ENCODE results near the gene CD300C.
"Not testable (repeated sequence)": the region's sequence is repeated elsewhere in the genome, so short reads cannot be mapped to it uniquely, and the experiment has no call there.

CD300C gene

DNA sequence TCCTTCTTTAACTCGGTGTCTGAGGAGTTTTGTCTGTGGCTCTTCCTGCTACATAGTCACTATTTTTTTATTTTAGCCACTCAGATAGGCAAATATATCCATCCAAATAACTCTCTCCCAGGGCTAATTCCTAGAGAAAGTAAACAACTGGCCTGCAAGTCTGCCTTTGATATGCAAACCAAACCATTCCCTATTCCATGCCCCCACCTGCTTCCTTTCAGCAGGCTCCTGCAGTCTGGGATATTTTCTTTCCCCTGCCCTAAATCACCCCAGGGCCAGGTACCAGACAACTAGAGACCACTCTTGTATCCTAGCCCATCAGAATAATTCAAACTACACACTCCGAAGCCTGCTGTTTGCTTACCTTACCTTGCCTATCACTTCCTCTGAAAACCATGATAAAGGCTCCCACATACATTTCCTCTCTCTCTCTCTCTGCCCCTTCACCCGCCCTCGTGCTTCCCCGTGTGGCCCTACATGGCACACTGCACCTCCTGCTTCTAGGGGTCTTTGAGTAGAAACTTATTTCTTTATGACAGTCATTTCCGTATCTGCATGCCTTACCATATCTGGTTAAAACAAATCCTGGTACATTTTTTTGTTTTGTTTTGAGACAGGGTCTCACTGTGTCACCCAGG, 13.1 kb upstream of the CD300C start:
- Histone ChIP-seq H3K9ac (ENCODE audit: low read depth, low read length) (no peak overlapping the region), H3K27ac (ENCODE audit: low read depth, low read length) (no peak overlapping the region), H3K36me3 (ENCODE audit: insufficient read depth, low read length) (no peaks in the 10 kb centered on the region), H3K4me1 (ENCODE audit: insufficient read depth, low read length) (no peaks in the 10 kb centered on the region), H3K27me3 (ENCODE audit: insufficient read depth, low read length) (no peaks in the 10 kb centered on the region), H3K9me3 (ENCODE audit: insufficient read depth, low read depth, low read length) (0 out of 2 replicates have a peak, but pooled peaks cover 3% of the 10 kb centered on the region), H3K4me3 (ENCODE audit: low read length) (no peak overlapping the region)
- WGBS, result 78% methylated on average over 6 of the region's 6 CpGs

DNA sequence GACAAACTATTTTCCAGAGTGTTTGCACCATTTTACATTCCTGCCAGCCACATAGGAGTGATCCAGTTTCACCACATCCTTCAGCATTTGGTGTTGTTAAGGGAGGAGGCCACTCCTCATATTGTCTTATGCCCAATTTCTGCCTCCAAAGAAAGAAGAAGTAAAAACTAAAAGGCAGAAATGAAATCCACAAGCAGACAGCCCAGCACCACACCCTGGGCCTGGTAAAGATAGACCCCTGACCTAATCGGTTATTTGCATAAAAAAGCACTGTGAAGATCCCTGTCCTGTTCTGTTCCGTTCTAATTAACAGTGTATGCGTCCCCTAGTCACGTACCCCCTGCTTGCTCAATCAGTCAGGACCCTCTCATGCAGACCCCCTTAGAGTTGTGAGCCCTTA, 12.5 kb upstream of the CD300C start:
- H3K4me3 ChIP-seq (ENCODE audit: low read length); H3K9me3 ChIP-seq (ENCODE audit: insufficient read depth, low read depth, low read length); H3K27ac ChIP-seq (ENCODE audit: low read depth, low read length); H3K9ac ChIP-seq (ENCODE audit: low read depth, low read length); H3K27me3 ChIP-seq (ENCODE audit: insufficient read depth, low read length); H3K4me1 ChIP-seq (ENCODE audit: insufficient read depth, low read length); H3K36me3 ChIP-seq (ENCODE audit: insufficient read depth, low read length): not testable (repeated sequence)
- WGBS, result 66% methylated on average over 4 of the region's 4 CpGs

DNA sequence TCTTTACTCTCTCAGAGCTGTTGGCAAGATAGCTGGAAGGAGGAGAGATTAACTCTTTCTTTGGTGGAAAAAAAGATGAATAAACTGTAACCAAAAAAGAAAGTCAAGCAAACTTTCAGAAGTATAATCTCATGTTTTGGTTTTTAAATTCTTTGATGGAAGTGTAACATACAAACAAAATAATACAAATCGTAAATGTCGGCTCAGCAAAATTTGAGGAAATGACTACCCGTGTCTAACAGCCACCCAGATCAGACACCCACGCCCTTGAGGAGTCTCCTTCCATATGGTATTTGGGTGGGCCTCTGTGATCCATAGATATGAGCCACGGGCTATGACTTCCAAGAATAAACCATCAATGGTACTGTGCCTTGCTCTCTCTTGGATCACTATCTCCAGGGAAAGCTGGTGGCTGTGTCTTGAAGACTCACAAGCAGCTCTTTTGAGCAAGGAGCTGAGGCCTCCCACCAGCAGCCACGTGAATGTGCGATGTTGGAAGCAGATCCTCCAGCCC, 9.6 kb upstream of the CD300C start:
- Histone ChIP-seq H3K27ac (ENCODE audit: low read depth, low read length) (no peak overlapping the region), H3K36me3 (ENCODE audit: insufficient read depth, low read length) (no peaks in the 10 kb centered on the region), H3K4me3 (ENCODE audit: low read length) (no peak overlapping the region), H3K9ac (ENCODE audit: low read depth, low read length) (no peak overlapping the region), H3K27me3 (ENCODE audit: insufficient read depth, low read length) (no peaks in the 10 kb centered on the region), H3K4me1 (ENCODE audit: insufficient read depth, low read length) (no peaks in the 10 kb centered on the region), H3K9me3 (ENCODE audit: insufficient read depth, low read depth, low read length) (0 out of 2 replicates have a peak, but pooled peaks cover 3% of the 10 kb centered on the region)
- 91% methylated on average over 7 of the region's 7 CpGs for WGBS

DNA sequence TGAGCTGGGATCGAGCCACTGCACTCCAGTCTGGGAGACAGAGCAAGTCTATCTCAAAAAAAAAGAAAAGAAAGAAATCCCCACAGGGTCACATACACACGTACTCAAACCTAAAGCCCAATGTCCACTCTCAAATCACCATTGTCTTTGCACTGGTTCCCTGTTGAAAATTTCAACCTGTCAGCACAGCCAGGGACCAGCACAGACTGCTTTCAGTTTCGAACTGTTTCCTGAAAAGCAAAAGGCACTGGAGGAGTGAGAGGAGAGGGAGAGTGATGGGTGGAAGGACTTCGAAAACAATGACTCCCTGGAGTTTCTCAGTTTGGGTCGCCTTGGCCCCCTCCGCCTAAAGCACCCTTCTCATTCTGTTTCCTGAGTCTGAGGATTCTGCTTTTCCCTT, 9.0 kb upstream of the CD300C start:
- H3K9ac ChIP-seq (ENCODE audit: low read depth, low read length), result no peak overlapping the region
- no peak overlapping the region for H3K27ac ChIP-seq (ENCODE audit: low read depth, low read length)
- no peaks in the 10 kb centered on the region for H3K36me3 ChIP-seq (ENCODE audit: insufficient read depth, low read length)
- H3K4me1 ChIP-seq (ENCODE audit: insufficient read depth, low read length), result no peaks in the 10 kb centered on the region
- WGBS, result 89% methylated on average over 6 of the region's 6 CpGs
- H3K27me3 ChIP-seq (ENCODE audit: insufficient read depth, low read length), result no peaks in the 10 kb centered on the region
- H3K4me3 ChIP-seq (ENCODE audit: low read length), result no peak overlapping the region
- 0 out of 2 replicates have a peak, but pooled peaks cover 3% of the 10 kb centered on the region for H3K9me3 ChIP-seq (ENCODE audit: insufficient read depth, low read depth, low read length)

DNA sequence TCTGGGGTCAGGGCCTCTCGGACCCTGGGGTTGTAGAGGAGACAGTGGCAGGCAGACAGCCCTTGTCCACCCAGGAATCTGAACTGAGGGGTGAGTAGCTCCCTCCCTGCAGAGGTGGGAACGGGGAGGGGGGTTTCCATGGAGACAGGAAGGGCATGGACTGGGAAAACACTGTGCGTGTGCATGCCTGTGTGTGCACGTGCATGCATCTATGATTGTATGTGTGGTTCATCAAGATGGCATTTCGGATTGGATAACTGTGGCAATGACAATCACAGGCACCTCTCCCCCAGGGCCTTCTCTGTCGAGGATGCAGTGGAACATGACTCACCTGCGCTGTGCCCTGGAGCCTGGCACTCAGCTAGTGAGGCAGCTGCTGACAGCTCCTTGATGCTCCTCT, 6.1 kb upstream of the CD300C start:
- no peak overlapping the region for H3K27ac ChIP-seq (ENCODE audit: low read depth, low read length)
- WGBS, result 70% methylated on average over 7 of the region's 7 CpGs
- H3K4me3 ChIP-seq (ENCODE audit: low read length), result no peak overlapping the region
- H3K36me3 ChIP-seq (ENCODE audit: insufficient read depth, low read length), result no peaks in the 10 kb centered on the region
- no peaks in the 10 kb centered on the region for H3K4me1 ChIP-seq (ENCODE audit: insufficient read depth, low read length)
- H3K9ac ChIP-seq (ENCODE audit: low read depth, low read length), result no peak overlapping the region
- H3K9me3 ChIP-seq (ENCODE audit: insufficient read depth, low read depth, low read length), result no peaks in the 10 kb centered on the region
- H3K27me3 ChIP-seq (ENCODE audit: insufficient read depth, low read length), result no peaks in the 10 kb centered on the region

DNA sequence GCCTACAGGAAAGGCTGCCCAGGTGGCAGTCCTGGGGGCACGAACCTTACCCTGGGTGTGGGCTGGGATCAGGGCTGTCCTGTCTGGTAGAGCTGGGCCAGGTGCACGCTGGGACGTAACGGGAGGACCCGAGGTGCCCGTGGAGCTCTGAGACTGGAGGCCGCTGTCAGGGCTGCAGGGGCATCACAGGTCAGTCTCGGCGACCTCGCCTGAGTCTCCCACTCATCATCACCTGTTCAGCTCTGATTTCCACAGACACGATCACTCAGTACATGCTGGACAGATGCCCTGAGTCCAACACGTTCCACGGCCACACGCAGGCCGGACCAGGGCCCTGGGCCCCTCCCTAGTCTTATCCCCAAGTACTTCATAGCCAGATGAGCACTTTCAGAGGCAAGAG, 4.7 kb upstream of the CD300C start:
- WGBS, result 97% methylated on average over 15 of the region's 15 CpGs
- Histone ChIP-seq H3K9ac (ENCODE audit: low read depth, low read length) (no peak overlapping the region), H3K36me3 (ENCODE audit: insufficient read depth, low read length) (no peaks in the 10 kb centered on the region), H3K27ac (ENCODE audit: low read depth, low read length) (no peak overlapping the region), H3K9me3 (ENCODE audit: insufficient read depth, low read depth, low read length) (no peaks in the 10 kb centered on the region), H3K27me3 (ENCODE audit: insufficient read depth, low read length) (no peaks in the 10 kb centered on the region), H3K4me1 (ENCODE audit: insufficient read depth, low read length) (no peaks in the 10 kb centered on the region), H3K4me3 (ENCODE audit: low read length) (no peak overlapping the region)

DNA sequence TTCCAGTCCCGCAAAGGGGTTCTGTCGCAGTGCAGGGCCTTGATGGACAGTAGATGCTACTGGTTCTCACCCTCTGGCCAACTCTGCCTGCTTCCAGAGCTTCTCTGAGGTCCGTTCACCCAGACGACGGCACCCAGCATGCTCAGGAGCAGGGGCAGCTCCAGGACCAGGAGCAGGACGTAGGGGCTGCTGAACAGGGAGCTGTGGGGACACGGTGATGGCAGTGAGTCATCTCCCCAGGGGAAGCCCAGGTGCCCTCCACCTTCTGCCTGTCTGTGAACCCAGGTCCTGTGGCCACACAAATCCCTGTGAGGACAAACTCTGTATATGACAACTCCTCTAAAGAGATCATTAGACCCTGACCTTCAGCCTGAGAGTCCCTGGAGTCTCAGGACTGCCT, 3.4 kb upstream of the CD300C start:
- no peak overlapping the region for H3K9ac ChIP-seq (ENCODE audit: low read depth, low read length)
- H3K9me3 ChIP-seq (ENCODE audit: insufficient read depth, low read depth, low read length), result no peaks in the 10 kb centered on the region
- WGBS, result 86% methylated on average over 7 of the region's 7 CpGs
- no peaks in the 10 kb centered on the region for H3K36me3 ChIP-seq (ENCODE audit: insufficient read depth, low read length)
- H3K4me3 ChIP-seq (ENCODE audit: low read length), result no peak overlapping the region
- no peaks in the 10 kb centered on the region for H3K27me3 ChIP-seq (ENCODE audit: insufficient read depth, low read length)
- H3K4me1 ChIP-seq (ENCODE audit: insufficient read depth, low read length), result no peaks in the 10 kb centered on the region
- H3K27ac ChIP-seq (ENCODE audit: low read depth, low read length), result no peak overlapping the region

DNA sequence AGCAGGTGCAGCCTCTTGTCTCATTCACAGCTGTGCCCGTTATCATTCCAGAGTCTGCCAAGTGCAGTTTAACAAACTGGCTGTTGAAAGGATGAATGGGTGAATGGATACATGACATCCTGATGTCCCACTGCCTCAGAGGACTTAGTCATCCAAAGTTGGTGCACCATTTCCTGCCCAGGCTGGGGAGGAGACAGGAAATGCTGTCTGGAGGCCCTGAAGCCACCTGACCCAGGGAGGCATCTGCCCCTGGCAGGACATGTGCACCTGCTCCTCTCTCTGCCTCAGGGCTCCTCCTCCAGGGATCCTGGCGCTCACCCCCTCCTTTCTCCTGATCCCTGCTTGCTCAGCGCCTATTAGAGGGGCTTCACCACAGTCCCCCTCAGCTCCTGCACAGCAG, 1.8 kb upstream of the CD300C start:
- Histone ChIP-seq H3K36me3 (ENCODE audit: insufficient read depth, low read length) (no peaks in the 10 kb centered on the region), H3K4me1 (ENCODE audit: insufficient read depth, low read length) (no peaks in the 10 kb centered on the region), H3K9ac (ENCODE audit: low read depth, low read length) (no peak overlapping the region), H3K27me3 (ENCODE audit: insufficient read depth, low read length) (no peaks in the 10 kb centered on the region), H3K4me3 (ENCODE audit: low read length) (no peak overlapping the region), H3K9me3 (ENCODE audit: insufficient read depth, low read depth, low read length) (no peaks in the 10 kb centered on the region), H3K27ac (ENCODE audit: low read depth, low read length) (no peak overlapping the region)
- WGBS, result 90% methylated on average over 3 of the region's 3 CpGs

DNA sequence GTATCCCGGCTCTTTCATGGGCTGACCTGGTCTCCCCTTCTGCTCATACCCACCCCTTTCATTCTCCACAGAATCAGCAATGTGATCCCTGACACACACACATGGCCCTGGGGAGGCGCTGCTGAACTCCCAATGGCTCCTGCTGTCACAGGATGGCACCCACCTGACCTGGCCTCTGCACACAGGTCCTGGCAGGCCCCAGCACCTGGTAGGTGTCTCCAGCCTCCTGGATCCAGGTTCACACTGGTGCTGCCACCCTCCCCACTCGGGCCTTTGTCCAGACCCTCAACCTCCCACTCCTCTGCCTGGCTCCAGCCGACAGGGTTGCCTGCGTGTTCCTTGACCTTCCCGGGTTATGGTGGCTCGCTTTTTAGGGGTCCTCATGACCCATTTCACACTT, 1.3 kb upstream of the CD300C start:
- no peaks in the 10 kb centered on the region for H3K36me3 ChIP-seq (ENCODE audit: insufficient read depth, low read length)
- 91% methylated on average over 7 of the region's 7 CpGs for WGBS
- no peak overlapping the region for H3K4me3 ChIP-seq (ENCODE audit: low read length)
- no peak overlapping the region for H3K27ac ChIP-seq (ENCODE audit: low read depth, low read length)
- no peaks in the 10 kb centered on the region for H3K4me1 ChIP-seq (ENCODE audit: insufficient read depth, low read length)
- H3K9ac ChIP-seq (ENCODE audit: low read depth, low read length), result no peak overlapping the region
- H3K27me3 ChIP-seq (ENCODE audit: insufficient read depth, low read length), result no peaks in the 10 kb centered on the region
- no peaks in the 10 kb centered on the region for H3K9me3 ChIP-seq (ENCODE audit: insufficient read depth, low read depth, low read length)

DNA sequence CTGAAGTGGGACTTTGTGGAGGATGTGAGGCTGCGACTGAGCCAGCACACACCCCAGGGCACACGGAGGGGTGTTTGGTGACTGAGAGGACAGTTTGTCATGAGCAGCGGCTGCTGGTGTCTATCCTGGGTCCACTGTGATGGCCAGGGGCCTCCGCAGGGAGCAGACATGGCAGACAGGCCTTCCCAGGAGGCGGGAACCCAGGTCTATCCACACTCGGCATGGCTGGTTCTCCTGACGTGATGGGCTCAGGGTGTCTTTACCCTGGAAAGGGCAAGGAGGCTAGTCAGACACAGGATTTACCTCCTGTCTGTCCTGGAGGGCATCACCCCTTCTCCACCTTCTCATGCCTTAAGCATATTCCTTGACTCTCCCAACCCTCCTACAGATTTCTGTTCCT, 671 bp upstream of the CD300C start:
- Histone ChIP-seq H3K27me3 (ENCODE audit: insufficient read depth, low read length) (no peaks in the 10 kb centered on the region), H3K4me1 (ENCODE audit: insufficient read depth, low read length) (no peaks in the 10 kb centered on the region), H3K9ac (ENCODE audit: low read depth, low read length) (no peak overlapping the region), H3K27ac (ENCODE audit: low read depth, low read length) (no peak overlapping the region), H3K9me3 (ENCODE audit: insufficient read depth, low read depth, low read length) (no peaks in the 10 kb centered on the region), H3K36me3 (ENCODE audit: insufficient read depth, low read length) (no peaks in the 10 kb centered on the region), H3K4me3 (ENCODE audit: low read length) (no peak overlapping the region)
- 92% methylated on average over 7 of the region's 7 CpGs for WGBS

DNA sequence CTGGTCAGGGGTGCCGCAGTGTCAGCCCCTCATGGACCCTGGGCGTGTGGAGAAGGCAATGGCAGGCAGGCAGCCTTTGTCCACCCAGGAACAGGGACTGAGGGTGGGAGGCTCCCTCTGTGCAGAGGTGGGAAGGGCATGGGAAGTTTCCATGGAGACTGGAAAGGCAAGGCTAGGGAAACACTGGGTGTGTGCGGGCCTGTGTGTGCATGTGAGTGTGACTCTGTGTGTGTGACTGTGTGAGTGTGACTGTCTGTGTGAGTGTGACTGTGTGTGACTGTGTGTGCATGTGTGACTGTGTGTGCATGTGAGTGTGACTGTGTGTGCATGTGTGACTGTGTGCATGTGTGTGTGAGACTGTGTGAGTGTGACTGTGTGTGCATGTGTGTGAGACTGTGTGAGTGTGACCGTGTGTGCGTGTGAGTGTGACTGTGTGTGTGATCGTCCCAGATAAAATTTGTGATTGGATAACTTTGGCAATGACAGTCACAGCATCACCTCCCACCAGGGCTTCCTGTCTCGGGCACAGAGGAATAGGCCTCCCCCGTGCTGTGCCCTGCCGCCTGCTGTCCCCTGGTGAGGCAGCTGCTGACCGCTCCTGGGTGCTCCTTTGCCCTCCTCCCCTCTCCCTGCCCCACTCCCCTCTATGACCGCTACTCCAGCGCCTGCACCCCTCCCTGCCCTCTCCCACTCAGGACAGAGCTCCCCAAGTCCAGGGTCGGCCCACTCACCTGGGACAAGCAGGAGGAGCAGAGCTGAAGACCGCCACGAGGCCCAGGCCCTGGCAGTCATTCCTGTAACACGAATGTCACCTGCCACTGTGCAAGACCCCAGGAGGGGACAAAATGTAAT, 698 bp downstream of the CD300C start:
- no peak overlapping the region for H3K4me3 ChIP-seq (ENCODE audit: low read length)
- WGBS, result 92% methylated on average over 16 of the region's 16 CpGs
- H3K27ac ChIP-seq (ENCODE audit: low read depth, low read length), result no peak overlapping the region
- no peak overlapping the region; the same call in 1 of the 2 replicates for H3K9ac ChIP-seq (ENCODE audit: low read depth, low read length)
- no peaks in the 10 kb centered on the region for H3K4me1 ChIP-seq (ENCODE audit: insufficient read depth, low read length)
- no peaks in the 10 kb centered on the region for H3K27me3 ChIP-seq (ENCODE audit: insufficient read depth, low read length)
- no peaks in the 10 kb centered on the region for H3K9me3 ChIP-seq (ENCODE audit: insufficient read depth, low read depth, low read length)
- H3K36me3 ChIP-seq (ENCODE audit: insufficient read depth, low read length), result no peaks in the 10 kb centered on the region
